ENCODE data around the gene SMIM27.

- no peak for TF ChIP-seq EZH2 (IDR thresholded peaks at IDR 0.05; ENCODE audit: low read depth, unreplicated experiment)
- no peak for TF ChIP-seq CTCF (conservative IDR thresholded peaks at IDR 0.05; ENCODE audit: low read depth in 2 of 2)
- TF ChIP-seq CREB1 (CRISPR knock-in tag; IDR thresholded peaks at IDR 0.05; ENCODE audit: low read depth): no peak
- no peak for TF ChIP-seq POLR2AphosphoS5 (IDR thresholded peaks at IDR 0.05; ENCODE audit: low read depth)
- no peak for TF ChIP-seq JUNB (IDR thresholded peaks at IDR 0.05; ENCODE audit: unreplicated experiment)
- no peak for TF ChIP-seq EZH2phosphoT487 (IDR thresholded peaks at IDR 0.05; ENCODE audit: unreplicated experiment)
- TF ChIP-seq ZNF462 (CRISPR knock-in tag; IDR thresholded peaks at IDR 0.05): no peak
- TF ChIP-seq REST (IDR thresholded peaks at IDR 0.05; ENCODE audit: unreplicated experiment): no peak
- TF ChIP-seq ETS1 (IDR thresholded peaks at IDR 0.05): no peak
- TF ChIP-seq ZNF331 (CRISPR knock-in tag; IDR thresholded peaks at IDR 0.05; ENCODE audit: low read depth): no peak
- TF ChIP-seq STAT1 (IDR thresholded peaks at IDR 0.05; ENCODE audit: unreplicated experiment): no peak
- TF ChIP-seq NANOG (IDR thresholded peaks at IDR 0.05; ENCODE audit: borderline replicate concordance): no peak
- TF ChIP-seq ZNF114 (CRISPR knock-in tag; IDR thresholded peaks at IDR 0.05): no peak
Measured at GRCh38 chr9:32596936-32597335, 44.8 kb downstream of the SMIM27 start.

Measured in GM23338 (cell line).